ENCODE results near the gene BRD3OS. TPM values are rescaled to one million over a fixed set of nuclear protein-coding genes. Genes with fewer than 3 reads are reported as not detected.
"Not testable (repeated sequence)": the region's sequence is repeated elsewhere in the genome, so short reads cannot be mapped to it uniquely, and the experiment has no call there.

The BRD3OS gene, protein sequence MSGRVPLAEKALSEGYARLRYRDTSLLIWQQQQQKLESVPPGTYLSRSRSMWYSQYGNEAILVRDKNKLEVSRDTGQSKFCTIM
- 18.0 TPM for polyA plus RNA-seq (2013, experiment 1 of 2; ENCODE audit: insufficient read length)
- polyA plus RNA-seq (2013, experiment 2 of 2; ENCODE audit: insufficient read length) = 16.7 TPM

DNA sequence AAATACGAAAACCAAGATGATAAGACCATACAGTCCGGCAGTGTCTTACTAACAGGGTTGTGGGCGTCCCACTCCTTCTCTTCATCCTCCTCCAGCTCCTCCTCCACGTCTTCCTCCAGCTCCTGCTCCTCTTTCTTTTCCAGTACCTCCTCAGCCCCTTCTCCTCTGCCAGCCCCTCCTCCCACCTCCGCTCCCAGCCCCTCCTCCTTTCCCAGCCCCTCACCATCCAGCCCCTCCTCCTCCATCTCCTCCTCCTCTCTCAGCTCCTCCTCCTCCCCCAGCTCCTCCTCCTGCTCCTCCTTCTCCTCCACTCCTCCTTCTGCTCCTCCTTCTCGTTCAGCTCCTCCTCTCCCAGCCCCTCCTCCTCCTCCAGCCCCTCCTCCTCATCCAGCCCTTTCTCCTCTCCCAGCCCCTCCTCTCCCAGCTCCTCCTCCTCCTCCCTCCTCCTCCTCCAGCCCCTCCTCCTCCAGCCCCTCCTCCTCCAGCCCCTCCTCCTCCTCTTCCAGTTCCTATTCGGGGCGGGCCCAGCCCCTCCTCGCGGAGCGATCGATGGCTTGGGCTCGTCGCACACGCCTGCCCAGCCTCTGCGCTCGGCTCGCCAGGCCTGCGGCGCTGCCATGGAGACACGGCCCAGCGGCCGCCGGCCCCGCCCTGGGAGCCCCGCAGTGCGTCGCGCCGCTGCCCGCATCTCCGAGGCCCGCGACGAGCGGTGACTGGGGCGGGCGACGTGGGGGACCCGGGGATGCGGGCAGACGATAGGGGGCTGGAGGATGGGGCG is at the start of gene BRD3OS:
BRD3OS (plus strand) TSS at position 654 of the 778 bp plus-strand sequence. CDS start 1,267 bp downstream, outside the sequence.
- peak; percentile 100 for DNase-seq

DNA sequence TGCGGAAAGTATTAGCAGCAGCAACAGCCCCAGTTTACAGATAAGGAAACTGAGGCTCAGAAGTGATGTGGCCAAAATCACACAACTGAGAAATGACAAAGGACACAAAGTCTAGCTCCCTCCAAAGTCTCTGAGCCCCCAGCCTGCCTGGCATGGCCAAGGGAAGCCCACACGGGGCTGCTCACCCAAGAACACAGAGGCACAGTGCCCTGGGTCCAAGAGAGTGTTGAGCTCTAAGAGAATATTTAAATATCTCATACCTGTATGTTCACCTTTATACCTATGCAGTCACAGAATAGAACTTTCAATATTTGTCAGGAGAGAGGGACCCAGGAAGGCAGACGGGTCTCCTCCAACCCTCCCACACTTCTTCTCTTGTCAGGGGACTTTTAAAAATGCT is 49.8 kb upstream of the BRD3OS start:
- DNase-seq = no peak

DNA sequence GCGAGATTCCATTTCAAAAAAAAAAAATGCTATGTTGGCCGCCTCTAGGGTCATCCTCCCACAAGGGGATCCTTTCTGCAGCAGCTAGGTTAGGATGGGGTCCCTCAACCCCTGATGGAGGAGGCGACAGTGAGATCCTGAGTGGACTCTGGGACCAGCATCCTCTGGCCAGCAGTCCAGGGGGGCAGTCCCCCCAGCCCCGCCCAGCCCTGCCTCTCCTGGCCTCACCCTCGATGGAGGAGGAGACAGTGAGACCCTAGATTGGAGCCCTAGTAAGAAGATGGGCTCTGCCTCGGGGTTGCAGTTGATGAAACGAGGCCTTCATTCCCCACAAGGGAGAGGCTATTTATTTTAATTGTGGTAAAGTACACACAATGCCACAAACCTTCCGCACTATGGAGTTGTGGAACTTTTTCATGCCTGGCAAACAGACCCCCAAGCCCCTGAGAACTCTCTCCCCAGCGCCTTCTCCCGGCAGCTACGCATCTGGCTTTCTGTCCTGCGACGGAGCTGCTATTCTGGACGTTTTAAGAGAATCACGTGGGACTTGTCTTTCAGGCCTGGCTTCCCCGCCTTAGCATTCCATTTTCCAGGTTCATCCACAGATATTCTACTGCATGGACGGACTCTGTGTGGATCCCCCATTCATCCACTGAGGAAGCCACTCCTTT is 49.0 kb upstream of the BRD3OS start:
- DNase-seq = no peak

DNA sequence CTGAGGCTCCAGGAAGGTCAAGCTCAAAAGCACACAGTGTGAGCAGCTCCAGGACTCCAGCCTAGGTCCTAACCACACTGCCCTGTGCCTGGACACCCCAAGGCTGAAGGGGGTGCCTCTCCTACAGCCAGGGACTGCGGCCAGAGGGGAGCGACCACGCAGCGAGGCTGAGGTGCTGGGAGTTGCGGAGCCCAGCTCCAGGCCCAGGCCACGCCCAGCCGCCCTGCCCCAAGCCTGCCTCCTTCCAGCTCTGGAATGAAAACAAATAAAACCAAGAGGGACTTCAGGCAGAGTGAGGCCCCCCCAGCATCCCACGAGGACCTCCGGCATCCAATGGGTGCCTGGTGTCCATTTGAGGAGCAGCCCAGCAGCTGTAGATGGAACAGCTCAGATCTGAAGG is 48.4 kb upstream of the BRD3OS start:
- no peak for DNase-seq

DNA sequence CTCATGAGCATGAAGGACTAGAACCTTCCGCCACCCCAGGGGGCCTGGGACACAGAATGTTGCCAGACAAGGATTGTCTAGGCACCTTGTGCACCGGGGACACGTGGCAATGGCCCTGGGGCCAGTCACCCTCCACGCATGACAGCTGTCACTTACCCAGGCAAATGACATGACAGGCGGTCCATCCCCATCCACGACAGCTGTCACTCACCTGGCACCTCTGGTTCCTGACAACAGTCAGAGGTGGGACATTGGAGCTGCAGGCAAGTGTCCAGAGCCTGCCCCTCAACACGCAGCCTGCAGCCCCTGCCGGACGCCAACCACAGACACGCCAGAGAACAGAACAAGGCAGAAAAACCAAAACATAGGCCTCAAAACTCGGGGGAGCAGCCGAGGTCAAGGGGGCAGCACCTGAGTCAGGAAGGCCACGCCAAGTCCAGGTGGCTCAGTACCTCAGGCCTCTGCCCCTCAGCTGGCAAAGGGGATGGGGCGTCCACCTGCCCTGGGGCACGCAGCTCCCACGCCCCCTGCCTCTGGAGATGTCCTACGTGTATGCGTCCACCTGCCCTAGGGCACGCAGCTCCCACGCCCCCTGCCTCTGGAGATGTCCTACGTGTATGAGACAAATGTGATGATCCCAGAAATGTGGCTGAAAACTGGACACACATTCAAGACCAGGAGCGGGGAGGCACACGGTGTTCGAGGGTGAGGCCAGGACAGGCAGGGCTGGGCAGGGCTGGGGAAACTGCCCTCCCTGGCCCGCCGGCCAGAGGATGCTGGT is 47.7 kb upstream of the BRD3OS start:
- no peak for DNase-seq

DNA sequence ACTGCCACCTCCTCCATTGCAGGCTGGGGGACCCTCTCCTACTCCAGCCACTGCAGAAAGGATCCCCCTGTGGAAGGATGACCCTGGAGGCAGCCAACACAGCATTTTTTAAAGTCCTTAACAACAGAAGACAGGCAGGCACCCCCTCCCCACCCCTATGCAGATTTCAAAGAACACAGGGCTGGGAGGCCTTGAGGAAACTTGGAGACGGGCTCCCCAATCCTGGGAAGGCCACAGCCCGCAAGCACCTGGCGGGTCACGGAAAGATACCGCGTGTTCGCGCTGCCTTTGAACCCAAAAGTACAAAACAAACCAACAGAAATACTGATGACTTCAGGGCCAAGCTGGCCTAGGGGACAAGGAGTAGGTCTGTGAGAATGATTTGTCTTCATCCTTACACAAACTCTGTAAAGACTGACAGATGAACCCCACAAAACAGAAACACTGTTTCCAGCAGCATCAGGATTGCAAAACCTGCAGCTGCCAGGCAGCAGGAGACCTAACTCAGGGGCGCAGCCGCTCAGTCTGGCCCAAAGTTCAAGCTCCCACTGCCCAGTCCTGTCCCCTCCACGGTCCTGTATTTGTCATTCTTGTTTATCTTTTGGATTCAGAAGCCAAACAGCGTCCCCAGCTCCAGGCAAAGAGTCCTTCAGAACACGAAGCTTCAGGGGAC is 46.9 kb upstream of the BRD3OS start:
- no peak for DNase-seq

DNA sequence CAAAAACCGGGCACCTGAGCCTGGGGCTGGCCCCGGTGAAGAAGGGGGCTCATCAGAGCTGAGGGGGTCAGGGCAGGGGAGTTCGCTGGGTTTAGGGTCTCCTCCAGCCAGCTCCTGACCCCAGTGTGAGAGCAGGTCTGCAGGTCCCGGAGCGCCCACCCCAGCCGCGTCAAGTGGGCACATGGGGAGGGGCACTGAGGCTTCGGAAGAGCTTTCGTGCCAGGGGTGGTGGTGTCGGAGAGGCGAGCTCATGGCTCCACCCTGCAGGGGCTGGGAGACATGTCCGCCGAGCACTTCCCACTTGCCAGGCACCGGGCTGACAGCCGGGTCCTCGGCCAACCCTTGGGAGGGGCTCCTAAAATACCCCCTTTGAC is 46.4 kb upstream of the BRD3OS start:
- no peak for DNase-seq

DNA sequence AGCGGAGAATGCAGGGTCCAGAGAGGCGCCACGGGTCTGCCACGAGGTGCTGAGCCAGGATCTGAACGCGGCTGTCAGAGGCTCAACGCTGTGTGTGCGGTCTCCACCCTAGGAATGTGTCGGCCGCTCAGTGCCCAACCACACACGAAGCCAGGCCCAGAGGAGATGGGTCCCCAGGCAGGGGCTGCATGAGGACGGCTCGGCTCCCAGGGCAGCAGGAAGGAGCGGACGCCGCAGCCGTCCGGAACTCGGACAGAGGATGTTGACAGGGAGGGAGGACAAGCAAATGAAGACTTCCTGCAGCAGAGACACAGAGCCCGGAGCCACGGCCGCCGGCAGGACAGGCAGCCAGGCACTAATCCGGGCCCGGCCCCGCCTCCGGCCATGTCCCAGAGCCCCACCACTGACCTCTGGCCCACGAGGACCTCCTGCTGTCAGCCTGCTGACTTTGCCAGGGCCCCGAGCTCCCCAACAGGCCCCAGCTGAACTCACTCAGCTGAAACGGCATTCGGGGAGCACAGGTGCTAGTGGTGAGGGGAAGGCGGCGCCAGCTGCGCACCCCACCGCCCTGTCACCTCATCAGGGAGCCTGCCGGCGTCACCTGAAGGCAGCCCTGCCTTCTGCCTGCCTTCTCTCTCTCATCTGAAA is 45.9 kb upstream of the BRD3OS start:
- no peak for DNase-seq

DNA sequence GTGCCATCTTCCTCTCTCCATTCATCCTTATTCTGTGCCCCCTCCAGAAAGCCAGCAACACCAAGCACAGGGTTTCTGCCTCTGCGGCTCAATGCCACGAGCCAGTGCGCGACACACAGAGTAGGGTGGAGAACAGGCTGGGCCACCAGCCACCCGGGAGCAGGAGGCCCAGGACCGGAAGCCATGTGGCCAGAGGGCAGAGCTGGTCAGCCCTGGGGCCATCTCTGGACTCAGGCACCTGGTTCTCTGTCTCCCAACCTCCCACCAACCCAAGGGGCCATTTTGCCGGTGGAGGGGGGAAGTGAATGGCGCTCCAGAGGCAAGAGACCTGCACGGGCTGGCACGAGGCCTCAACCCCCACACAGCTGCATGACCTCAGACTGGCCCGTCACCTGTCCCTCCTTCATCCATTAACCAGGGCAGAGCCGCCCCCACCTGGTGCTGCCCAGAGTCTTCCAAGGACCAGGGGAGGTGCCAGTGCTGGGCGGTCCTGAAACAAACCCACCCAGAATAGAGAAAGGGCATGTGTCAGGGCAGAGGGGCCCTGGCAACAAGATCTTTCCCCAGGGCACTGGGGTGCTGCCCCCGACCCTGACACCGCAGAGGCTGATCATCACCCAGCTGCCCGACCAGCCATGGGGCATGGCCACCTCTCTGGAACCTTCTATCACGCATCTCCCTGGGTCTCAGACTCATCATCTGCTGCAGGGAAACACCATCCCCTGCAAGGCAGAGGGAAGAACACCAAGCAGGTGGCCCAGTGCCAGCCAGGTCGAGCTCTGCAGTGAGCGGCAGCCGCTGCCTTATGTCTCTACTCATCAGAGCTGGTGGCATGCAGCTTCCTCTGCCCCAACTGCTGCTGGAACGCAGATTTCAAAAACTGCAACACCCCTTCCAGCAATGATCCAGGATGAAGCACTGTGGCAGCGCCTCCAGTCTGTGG is 45.1 kb upstream of the BRD3OS start:
- no peak for DNase-seq

DNA sequence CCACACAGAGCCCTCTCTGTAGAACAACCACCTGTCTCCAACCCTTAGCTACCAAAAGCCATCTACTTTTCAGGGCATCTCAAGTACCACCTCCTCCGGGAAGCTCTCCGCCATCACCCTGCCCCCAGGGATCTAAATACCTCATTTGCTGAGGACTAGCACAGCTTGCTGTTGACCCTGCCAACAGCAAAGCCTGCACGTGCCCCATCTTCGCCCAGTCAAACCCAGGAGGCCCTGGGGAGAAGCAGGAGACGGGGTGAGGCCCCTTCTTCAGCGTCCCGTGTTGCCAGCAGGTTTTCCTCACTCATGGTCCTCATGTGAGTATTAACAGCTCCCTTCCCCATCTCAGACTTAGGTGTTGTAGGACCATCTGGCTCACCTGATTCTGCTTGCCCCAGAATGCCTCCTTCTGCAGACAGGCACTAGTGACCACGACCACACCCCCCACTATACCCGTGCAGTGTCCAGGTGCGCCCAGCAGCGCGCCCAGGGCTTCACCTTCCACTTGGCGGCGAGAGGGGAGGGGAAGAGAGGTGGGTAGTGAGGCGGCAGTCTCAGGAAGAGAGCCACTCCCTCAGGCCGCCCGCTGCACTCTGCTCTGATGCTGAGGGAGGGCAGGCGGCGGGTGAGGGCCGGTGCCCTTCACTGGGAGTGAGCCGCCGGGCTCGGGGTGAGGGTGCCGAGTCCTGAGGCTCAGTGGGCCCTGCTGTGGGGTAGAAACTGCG is 44.3 kb upstream of the BRD3OS start:
- DNase-seq = no peak

DNA sequence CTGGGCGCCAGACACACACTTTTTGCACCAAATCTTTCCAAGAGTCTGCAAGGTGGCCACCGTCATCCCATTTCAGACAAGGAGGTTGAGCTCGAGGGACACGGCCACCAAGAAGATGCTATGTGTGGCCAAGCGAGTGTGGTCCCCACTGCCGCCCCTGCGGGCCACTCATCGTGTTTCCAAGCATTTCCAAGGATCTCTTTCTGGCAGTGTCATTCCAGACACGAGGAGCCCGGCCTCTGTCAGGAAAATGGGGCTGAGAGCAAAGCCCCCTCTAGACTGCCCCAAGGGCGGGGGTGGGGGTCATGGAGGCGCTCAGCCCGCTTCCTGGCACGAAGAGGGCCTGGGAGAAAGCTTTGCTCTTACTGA is 43.7 kb upstream of the BRD3OS start:
- DNase-seq = no peak

DNA sequence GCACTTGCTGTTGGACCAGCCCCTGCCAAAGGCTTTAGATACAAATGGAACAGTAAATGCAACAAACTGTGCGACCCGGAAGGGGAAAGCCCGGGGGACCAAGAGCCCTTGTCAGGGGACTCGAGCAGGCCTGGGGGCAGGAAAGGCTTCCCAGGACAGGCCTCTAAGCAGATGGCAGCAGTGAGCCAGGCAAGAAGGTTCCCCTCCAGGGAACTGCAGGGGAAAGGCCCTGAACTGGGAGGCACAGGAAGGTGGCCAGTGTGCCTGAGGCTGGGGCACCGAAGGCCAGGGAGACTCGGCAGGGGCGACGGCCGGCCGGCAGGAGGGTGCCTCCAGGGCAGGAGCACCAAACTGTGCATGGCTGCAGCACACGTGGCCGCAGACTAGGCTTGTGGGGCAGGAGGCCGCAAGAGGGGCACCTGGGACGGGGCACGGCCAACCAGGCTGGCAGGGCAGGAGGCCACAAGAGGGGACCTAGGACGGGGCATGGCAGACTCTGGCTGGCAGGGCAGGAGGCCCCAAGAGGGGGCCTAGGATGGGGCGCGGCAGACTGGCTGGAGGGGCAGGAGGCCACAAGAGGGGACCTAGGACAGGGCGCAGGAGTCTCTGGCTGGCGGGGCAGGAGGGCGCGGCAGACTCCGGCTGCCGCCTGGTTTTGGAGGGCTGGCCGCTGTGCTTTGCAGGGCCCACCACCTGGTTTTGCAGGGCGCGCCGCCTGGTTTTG is 43.2 kb upstream of the BRD3OS start:
- DNase-seq = no peak

DNA sequence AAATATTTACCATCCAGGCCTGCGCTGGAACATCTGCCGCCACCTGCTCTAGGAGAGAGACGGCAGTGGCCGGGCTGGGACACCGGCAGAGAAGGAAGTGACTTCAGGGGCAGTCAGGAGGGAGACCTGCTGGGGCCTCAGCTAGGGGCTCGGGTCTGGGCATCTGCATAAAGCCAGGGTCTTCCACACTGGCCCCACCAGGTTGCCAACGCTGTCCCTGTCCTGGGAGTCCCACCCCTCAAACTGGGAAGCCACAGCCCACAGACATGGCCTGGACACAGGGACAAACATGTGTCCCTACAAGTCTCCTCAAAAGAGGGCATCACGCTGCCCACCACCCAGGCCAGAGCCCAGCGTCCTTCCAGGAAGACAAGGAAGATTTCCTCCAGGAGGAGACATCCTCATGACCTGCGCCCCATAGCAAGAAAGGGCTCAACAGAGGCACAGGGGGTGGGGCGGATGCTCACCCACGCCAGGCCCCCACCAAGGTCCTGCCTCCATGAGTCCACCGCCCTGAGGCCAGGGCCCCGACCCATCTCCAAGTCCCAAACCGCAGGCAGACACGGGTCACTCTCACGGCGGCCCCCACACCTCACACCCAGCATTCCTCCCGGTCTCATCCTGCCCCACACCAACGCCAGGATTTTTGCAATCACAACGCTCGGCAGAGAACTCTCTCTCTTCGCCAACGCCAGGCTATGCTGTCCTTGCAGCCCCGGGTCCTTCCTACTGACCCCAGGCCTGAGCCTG is 42.1 kb upstream of the BRD3OS start:
- DNase-seq = no peak

DNA sequence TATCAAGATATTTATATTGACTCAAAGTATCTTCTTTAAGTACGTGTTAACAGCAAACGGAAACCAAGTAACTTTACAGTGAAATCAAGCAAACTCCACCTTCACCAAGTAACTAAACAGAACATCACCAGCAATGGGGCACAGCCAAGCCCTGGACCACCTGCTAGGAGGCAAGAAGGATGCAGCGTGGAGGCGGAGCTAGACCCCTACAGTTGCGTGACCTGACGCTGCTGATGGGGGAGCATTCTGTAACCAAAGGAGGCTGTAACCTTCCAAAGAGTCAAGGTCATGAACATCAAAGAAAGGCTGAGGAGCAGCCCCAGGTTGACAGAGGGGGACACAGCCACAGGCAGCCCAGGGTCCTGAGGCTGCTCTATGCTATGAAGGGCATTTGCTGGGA is 39.2 kb upstream of the BRD3OS start:
- DNase-seq = no peak

DNA sequence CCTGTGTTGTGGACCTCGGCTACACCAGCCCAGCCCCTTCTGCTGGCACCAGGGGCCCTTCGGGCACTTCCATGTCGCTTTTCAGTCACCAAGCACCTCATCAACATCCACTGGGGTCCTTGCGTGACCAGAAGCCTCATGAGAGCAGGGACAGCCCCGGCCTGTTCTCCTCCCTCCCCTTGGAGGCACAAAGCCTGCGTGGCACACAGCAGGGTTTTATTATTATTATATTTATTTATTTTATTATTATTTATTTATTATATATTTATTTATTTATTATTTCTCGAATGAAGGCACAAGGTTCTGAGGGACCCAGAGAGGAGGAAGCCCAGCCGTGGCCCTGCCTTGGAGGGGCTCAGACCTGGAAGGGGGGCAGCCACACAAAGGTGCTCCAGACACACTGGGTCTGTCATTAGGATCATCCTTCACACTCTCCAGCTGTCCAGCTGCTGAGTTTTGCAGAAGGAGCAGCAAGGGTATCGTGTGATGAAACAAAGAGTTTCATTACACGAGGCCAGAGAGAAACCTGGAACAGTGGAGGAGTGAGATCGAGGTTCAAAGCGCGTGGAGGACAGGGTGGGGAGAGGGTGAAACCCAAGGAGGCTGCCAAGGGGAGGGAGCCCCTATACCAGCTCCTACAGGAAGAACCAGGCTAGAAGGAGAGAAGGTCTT is 38.4 kb upstream of the BRD3OS start:
- DNase-seq = no peak

DNA sequence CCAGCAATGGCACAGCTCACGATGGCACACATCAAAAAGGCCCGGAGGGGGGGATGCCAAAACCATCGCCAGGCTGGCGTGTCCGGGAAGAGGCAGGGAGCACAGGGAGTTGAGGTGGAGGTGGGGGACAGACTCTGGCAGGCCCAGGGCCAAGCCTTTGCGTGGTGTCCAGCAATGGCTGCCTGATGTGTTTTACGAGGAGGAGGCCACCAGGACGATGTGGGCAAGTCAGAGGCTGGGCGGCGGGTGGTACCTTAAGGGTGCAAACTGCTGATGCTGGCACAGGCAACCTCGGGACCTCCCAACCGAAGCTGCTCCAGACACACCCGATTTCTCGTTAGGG is 37.9 kb upstream of the BRD3OS start:
- DNase-seq = no peak

DNA sequence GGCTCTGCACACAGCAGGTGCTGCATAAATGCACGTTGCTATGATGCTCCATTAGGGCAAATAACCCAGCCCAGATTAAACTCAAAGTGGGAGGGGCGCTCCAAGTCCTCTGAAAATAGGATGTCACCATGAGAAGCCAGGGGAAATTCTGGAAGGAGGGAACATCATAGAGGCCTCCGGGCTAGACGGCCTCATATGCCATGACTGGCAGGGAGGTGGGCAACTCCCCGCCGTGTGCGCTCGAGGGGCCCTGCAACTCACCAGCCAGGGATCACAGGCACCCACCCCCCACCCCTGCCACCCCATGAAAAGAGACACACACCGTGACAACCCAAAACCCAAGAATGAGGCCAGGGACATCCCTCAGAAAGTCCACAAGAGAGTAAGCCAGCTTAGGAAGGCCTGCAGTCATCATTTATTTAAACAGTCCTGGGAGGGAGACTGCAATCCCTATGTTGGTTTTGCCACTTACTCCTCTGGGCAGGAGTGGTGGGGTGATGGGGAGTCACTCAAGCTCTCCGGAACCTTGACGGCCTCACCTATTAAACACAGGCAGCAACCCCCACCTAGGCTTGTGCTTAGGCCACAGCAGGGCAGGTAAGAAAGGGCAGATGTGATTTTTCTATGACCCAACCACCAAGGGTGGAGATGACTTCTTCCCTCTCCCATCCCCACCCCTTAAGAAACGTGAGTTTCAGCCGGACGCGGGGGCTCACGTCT is 37.2 kb upstream of the BRD3OS start:
- no peak for DNase-seq

DNA sequence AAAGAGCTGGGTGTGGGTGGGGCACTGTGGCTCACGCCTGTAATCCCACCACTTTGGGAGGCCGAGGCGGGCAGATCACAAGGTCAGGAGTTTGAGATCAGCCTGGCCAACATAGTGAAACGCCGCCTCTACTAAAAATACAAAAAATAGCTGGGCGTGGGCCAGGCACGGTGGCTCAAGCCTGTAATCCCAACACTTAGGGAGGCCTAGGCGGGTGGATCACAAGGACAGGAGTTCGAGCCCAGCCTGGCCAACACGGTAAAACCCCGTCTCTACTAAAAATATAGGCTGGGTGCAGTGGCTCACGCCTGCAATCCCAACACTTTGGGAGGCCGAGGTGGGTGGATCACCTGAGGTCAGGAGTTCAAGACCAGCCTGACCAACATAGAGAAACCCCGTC is 36.5 kb upstream of the BRD3OS start:
- not testable (repeated sequence) for DNase-seq

Data from fibroblast of skin of abdomen (primary cell).